GM21360 (cell line): ENCODE data around the gene ERBB2.

ENCODE experiments used
- ATAC-seq: cut with Tn5 transposase; IDR thresholded peaks from one replicate; pipeline ENCODE4 v1.9.1; 2021; ENCODE audit warnings: mild to moderate bottlenecking, moderate library complexity; ENCODE audit not compliant: unreplicated experiment

ERBB2 gene

GRCh38 chr17:39665642-39666224 lies 34.1 kb upstream of the ERBB2 start:
- no peak for ATAC-seq

GRCh38 chr17:39666231-39666600 lies 33.6 kb upstream of the ERBB2 start:
- ATAC-seq = no peak

GRCh38 chr17:39666601-39667261 lies 33.1 kb upstream of the ERBB2 start:
- ATAC-seq = no peak

GRCh38 chr17:39667262-39667944 lies 32.5 kb upstream of the ERBB2 start:
- ATAC-seq = no peak

GRCh38 chr17:39667945-39668924 lies 31.6 kb upstream of the ERBB2 start, which contains the start of gene PNMT:
PNMT (plus strand) TSS chr17:39668453; CDS start chr17:39668476, 23 bp downstream.
- ATAC-seq = no peak

GRCh38 chr17:39669897-39670735 lies 29.7 kb upstream of the ERBB2 start:
- ATAC-seq = no peak

GRCh38 chr17:39670746-39671145 lies 29.1 kb upstream of the ERBB2 start:
- ATAC-seq = no peak

- no peak for ATAC-seq
Observed at GRCh38 chr17:39671651-39672521, 28.0 kb upstream of the ERBB2 start.

- no peak for ATAC-seq
Observed at GRCh38 chr17:39672522-39673334, 27.1 kb upstream of the ERBB2 start.

GRCh38 chr17:39673335-39674081 lies 26.4 kb upstream of the ERBB2 start:
- no peak for ATAC-seq

GRCh38 chr17:39674179-39674578 lies 25.7 kb upstream of the ERBB2 start:
- no peak for ATAC-seq

- ATAC-seq = no peak
Observed at GRCh38 chr17:39674702-39675389, 25.0 kb upstream of the ERBB2 start.

- no peak for ATAC-seq
Observed at GRCh38 chr17:39675390-39676082, 24.3 kb upstream of the ERBB2 start.

- ATAC-seq = no peak
Observed at GRCh38 chr17:39676198-39676819, 23.6 kb upstream of the ERBB2 start.

- no peak for ATAC-seq
Observed at GRCh38 chr17:39677072-39677471, 22.8 kb upstream of the ERBB2 start.
